ENCODE results near the gene SYNPO.

DNA sequence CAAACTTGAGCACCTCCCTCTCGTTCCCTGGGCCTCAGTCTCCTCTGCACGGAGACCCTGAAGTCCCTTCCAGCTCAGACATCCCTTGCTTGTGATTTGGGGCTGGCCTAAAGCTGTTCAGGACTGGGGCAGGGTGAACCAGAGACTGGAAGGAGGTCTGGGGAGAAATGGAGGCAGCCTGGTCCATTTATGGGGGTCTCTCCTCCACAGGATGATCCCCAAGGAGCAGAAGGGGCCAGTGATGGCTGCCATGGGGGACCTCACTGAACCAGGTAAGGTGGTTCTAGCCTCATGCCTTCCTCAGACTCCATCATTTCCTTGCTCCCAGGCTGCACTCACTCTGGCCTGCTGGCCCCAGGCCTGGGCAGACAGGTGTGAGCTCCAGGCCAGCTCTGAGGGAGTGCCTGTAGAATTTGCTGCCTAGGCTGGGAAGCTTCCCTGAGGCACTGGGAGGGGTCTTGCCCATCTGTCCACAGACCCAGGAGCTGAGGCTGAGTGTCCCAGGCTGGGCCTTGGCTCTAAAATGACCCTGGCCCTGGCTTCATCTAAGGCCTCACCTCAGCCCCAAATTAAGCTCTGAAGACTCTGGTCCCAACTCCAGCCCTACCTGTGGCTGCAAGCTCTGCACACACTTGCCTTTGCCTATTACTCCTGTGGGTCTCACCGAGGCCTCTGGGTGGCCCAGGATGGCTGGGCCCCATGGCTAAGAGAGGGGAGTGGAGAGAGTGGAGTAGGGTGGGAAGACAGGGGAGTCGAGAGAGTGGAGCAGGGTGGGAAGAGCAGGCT, 22.5 kb downstream of the SYNPO start:
- TF ChIP-seq POLR2A (IDR thresholded peaks at IDR 0.05; ENCODE audit: low read depth) = no peak
- TF ChIP-seq POLR2AphosphoS5 (IDR thresholded peaks at IDR 0.05) = no peak
- no peak for TF ChIP-seq EP300 (IDR thresholded peaks at IDR 0.05)
